Activated CD8-positive, alpha-beta T cell treated with anti-CD3 and anti-CD28 coated beads for 36 hours (primary cell): Measurements from ENCODE around the gene SERPINB1. TPM values are rescaled to one million over a fixed set of nuclear protein-coding genes. Genes with fewer than 3 reads are reported as not detected.
"Not testable (repeated sequence)": the region's sequence is repeated elsewhere in the genome, so short reads cannot be mapped to it uniquely, and the experiment has no call there.

Source experiments
- ATAC-seq: fragments of 200-7000 bp; cut with Tn5 transposase; one replicate; pipeline ENCODE4 v1.10.0; 2021; ENCODE audit warnings: mild to moderate bottlenecking, moderate library complexity
- CTCF ChIA-PET: fragments of 350-600 bp; sonication (Branson Sonifier 250); formaldehyde crosslinking; loops from one replicate; lab custom pipeline; 2021; ENCODE audit warnings: antibody characterized with exemption; lab: Charles Lee
- POLR2A ChIA-PET: fragments of 350-600 bp; sonication (Branson Sonifier 250); formaldehyde crosslinking; loops from one replicate; lab custom pipeline; 2021; ENCODE audit warnings: antibody characterized with exemption; lab: Charles Lee
- DNase-seq: peaks from one replicate; pipeline ENCODE4 v3.0.0-alpha.2; 2020
- H3K27ac Mint-ChIP-seq: one replicate; pipeline ENCODE4 v1.8.0; 2021; ENCODE audit warnings: mild to moderate bottlenecking, mixed read lengths
- H3K27me3 Mint-ChIP-seq: one replicate; pipeline ENCODE4 v1.8.0; 2021; ENCODE audit warnings: mixed read lengths
- H3K36me3 Mint-ChIP-seq: one replicate; pipeline ENCODE4 v1.8.0; 2021; ENCODE audit warnings: low read depth, mixed read lengths
- H3K4me1 Mint-ChIP-seq: one replicate; pipeline ENCODE4 v1.8.0; 2021; ENCODE audit warnings: low read depth, mixed read lengths
- H3K4me3 Mint-ChIP-seq: one replicate; pipeline ENCODE4 v1.8.0; 2021; ENCODE audit warnings: mild to moderate bottlenecking, moderate library complexity, mixed read lengths
- H3K9me3 Mint-ChIP-seq: one replicate; pipeline ENCODE4 v1.8.0; 2021; ENCODE audit warnings: mixed read lengths
- intact Hi-C: fragments of 100-400 bp; cut with micrococcal nuclease; formaldehyde crosslinking; loops from one replicate; pipeline ENCODE4 v1.10.0; 2022
- total RNA-seq, 2 experiments: library from RNA; stranded (reverse); gene quantifications; one replicate each; pipeline ENCODE4 v1.2.3, GENCODE V29; 2021
- TF ChIP-seq, protein P1 (sequence below): fragments of 200-600 bp; IDR thresholded peaks from one replicate; pipeline ENCODE4 v1.8.0; 2022; ENCODE audit warnings: antibody characterized with exemption, mild to moderate bottlenecking

SERPINB1 gene
- total RNA-seq, 2 experiments from 2014 or later: 55.8 to 60.0 TPM

DNA sequence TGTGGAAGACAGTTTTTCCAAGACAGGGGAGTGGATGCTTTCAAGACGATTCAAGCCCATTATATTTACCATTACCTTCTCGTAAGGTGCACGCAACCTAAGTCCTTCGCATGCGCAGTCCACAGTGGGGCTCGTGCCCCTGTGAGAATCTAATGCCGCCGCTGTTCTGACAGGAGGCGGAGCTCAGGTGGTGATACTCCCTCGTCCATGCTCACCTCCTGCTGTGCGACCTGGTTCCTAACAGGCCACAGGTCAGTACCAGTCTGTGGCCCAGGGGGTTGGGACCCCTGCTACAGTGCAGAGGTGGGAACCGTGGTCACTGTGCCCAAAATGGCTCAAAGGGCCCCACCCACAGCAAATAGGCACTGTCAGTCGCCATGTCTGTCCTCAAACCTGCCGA is 36.6 kb downstream of the SERPINB1 start:
- POLR2A ChIA-PET: no interaction called here
- H3K9me3 Mint-ChIP-seq: no peaks in the 10 kb centered on the region
- CTCF ChIA-PET: no interaction called here
- TF ChIP-seq, protein P1, sequence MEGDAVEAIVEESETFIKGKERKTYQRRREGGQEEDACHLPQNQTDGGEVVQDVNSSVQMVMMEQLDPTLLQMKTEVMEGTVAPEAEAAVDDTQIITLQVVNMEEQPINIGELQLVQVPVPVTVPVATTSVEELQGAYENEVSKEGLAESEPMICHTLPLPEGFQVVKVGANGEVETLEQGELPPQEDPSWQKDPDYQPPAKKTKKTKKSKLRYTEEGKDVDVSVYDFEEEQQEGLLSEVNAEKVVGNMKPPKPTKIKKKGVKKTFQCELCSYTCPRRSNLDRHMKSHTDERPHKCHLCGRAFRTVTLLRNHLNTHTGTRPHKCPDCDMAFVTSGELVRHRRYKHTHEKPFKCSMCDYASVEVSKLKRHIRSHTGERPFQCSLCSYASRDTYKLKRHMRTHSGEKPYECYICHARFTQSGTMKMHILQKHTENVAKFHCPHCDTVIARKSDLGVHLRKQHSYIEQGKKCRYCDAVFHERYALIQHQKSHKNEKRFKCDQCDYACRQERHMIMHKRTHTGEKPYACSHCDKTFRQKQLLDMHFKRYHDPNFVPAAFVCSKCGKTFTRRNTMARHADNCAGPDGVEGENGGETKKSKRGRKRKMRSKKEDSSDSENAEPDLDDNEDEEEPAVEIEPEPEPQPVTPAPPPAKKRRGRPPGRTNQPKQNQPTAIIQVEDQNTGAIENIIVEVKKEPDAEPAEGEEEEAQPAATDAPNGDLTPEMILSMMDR: no peak
- H3K27me3 Mint-ChIP-seq: no peaks in the 10 kb centered on the region
- DNase-seq: no peak
- ATAC-seq: no peak
- no peak overlapping the region for H3K4me3 Mint-ChIP-seq
- no peak overlapping the region for H3K27ac Mint-ChIP-seq
- H3K36me3 Mint-ChIP-seq: no peaks in the 10 kb centered on the region
- intact Hi-C loops: no loop called here
- H3K4me1 Mint-ChIP-seq: peaks cover 11% of the 10 kb centered on the region

DNA sequence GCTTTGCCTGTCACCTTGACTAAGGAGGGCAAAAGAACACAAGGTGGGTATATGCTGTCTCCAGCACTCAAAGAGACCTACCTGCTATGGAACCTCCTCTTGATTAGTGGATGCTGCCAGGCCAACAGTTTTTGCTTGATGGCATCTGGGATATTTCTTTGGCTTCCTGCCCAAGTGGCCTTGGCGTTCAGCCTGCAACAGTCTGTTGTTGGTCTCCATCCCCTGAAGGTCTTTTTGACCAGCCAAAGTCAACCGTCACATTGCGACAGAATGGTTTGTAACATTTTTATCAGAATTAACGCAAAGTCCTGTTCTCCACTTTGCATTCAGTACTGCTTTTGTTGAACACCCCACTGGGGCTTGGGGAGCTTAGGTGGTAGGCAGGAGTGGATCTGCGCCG is 37.1 kb downstream of the SERPINB1 start:
- H3K27me3 Mint-ChIP-seq: no peaks in the 10 kb centered on the region
- ATAC-seq (no peak), DNase-seq (no peak)
- intact Hi-C loops: no loop called here
- H3K4me1 Mint-ChIP-seq: peaks cover 11% of the 10 kb centered on the region
- no peaks in the 10 kb centered on the region for H3K36me3 Mint-ChIP-seq
- ChIA-PET POLR2A (no interaction called here), CTCF (interaction anchor here (0.9 to 1.0 kb wide), 3 partner anchors 14 to 128 kb away, joined by 3 to 4 read pairs (median 3); no protein-coding TSS in a partner anchor)
- TF ChIP-seq, protein P1: no peak
- H3K9me3 Mint-ChIP-seq: no peaks in the 10 kb centered on the region
- no peak overlapping the region for H3K4me3 Mint-ChIP-seq
- no peak overlapping the region for H3K27ac Mint-ChIP-seq

DNA sequence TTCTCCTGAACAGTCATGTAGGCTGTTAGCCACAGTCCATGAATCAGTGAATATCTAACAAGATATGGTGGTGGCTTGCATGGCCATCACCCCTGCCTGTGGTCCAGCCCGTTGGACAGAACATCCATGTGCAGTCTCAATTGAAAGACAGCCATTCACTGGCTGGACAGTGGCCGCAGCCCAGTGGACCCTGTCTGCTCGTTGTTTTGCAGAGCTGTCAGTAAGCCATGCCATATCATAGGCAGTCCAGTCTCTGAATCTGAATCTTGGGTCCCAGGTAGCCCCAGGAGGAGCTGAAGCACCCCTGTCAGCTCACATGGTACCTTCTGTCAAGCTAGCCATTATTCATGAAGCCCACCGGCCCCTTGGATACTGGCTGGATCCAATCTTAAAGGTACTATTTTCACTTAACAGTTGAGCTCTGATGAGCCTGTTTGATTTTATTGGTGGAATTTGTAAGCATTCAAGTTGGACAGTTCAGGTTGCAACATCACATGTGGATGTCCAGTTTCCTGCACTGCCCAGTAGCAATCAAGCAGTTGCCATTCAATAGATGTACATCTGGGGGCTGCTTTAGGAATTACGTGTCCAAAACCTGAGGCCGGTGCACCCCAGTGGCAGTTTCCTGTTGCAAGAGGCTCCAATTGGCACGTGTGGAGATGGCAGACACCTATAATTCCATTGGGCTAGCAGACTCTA is 37.8 kb downstream of the SERPINB1 start:
- ATAC-seq: no peak

DNA sequence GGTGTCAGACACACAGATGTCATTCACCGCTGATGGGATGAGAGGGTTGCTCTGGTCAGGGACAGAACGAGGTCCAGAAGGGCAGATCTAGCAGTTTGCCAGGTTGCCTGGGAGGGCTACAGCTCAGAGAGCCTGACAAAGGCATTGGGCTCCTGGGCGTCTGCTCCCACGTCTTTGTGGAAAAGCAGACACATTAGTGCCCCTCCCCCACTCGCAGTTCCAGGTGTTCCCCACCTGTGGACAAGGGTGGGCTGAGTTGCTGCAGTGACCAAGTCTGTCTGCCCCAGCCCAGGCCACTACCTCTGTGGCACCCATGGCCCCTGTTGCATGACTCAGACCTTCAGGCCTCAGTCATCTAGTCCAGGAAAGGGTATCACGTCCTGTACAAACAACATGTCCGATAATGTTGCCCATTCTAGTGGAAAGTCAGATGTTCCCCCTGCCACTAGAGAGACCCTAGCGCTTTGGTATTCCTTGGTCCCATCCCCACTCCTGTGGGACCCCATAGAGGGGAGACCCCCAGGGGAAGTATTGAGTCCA is 39.1 kb downstream of the SERPINB1 start:
- CTCF ChIA-PET: interaction anchor here (1.1 kb wide), 1 partner anchor 11 kb away, joined by 3 read pairs; no protein-coding TSS in a partner anchor
- H3K9me3 Mint-ChIP-seq: no peaks in the 10 kb centered on the region
- H3K4me1 Mint-ChIP-seq: peaks cover 19% of the 10 kb centered on the region

More for the DNA sequence above, 37.8 kb downstream of the SERPINB1 start:
- Mint-ChIP-seq H3K4me1 (peaks cover 13% of the 10 kb centered on the region), H3K4me3 (no peak overlapping the region), H3K27ac (no peak overlapping the region), H3K27me3 (no peaks in the 10 kb centered on the region), H3K36me3 (no peaks in the 10 kb centered on the region), H3K9me3 (no peaks in the 10 kb centered on the region)
- CTCF ChIA-PET: interaction anchor here (0.9 to 1.0 kb wide), 4 partner anchors 13 to 129 kb away, joined by 3 to 4 read pairs (median 3); no protein-coding TSS in a partner anchor
- intact Hi-C loops: no loop called here
- no peak for DNase-seq
- POLR2A ChIA-PET: interaction anchor here (1.2 kb wide), 1 partner anchor 10 kb away, joined by 3 read pairs; no protein-coding TSS in a partner anchor
- TF ChIP-seq, protein P1: no peak

DNA sequence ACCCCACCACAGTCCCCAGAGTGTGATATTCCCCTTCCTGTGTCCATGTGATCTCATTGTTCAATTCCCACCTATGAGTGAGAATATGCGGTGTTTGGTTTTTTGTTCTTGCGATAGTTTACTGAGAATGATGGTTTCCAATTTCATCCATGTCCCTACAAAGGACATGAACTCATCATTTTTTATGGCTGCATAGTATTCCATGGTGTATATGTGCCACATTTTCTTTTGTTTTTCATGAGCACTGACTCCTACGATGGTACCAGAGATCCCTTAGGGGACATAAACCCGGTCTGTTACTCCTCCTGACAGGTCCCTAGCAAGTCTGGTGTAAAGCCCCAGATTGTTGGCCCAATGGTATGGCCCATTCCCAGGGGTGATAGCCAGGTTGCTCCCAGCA is 40.0 kb downstream of the SERPINB1 start:
- POLR2A ChIA-PET, H3K9me3 Mint-ChIP-seq, H3K27me3 Mint-ChIP-seq, H3K27ac Mint-ChIP-seq, H3K36me3 Mint-ChIP-seq, intact Hi-C loops, DNase-seq, H3K4me3 Mint-ChIP-seq, ATAC-seq: not testable (repeated sequence)
- CTCF ChIA-PET: interaction anchor here (1.1 kb wide), 1 partner anchor 10 kb away, joined by 3 read pairs; no protein-coding TSS in a partner anchor
- H3K4me1 Mint-ChIP-seq: peaks cover 27% of the 10 kb centered on the region

More for the DNA sequence above, 39.1 kb downstream of the SERPINB1 start:
- Mint-ChIP-seq H3K4me3 (no peak overlapping the region), H3K36me3 (no peaks in the 10 kb centered on the region), H3K27me3 (no peaks in the 10 kb centered on the region), H3K27ac (no peak overlapping the region)
- intact Hi-C loops: no loop called here
- POLR2A ChIA-PET: interaction anchor here (1.2 kb wide), 1 partner anchor 9 kb away, joined by 3 read pairs; no protein-coding TSS in a partner anchor
- DNase-seq: no peak
- TF ChIP-seq, protein P1: no peak
- ATAC-seq: no peak
